OCI-LY3 (cell line): Measurements from ENCODE around the gene NCKAP5.

Experiments used
- CTCF ChIP-seq: fragments of 200-600, 300-600 bp; sonication (generic); IDR thresholded peaks from 2 replicates; pipeline ENCODE4 v1.5.1; 2014; ENCODE audit warnings: antibody characterized with exemption, low read length, low read depth
- EZH2phosphoT487 ChIP-seq: fragments of 200-600 bp; shearing (Covaris generic); IDR thresholded peaks from 2 replicates; pipeline ENCODE4 v1.6.1; 2018; ENCODE audit warnings: antibody characterized with exemption, mixed run types, low read depth

GRCh38 chr2:133241224-133241571 lies 327.1 kb downstream of the NCKAP5 start:
- TF ChIP-seq CTCF (no peak), EZH2phosphoT487 (no peak)
